Stimulated activated CD8-positive, alpha-beta memory T cell treated with anti-CD3 and anti-CD28 coated beads, Interleukin-4, amount 100 ng/mL, for 1 hour (primary cell): ENCODE data around the gene INA.

Source experiments
- DNase-seq, 2 donors: peaks; one replicate each; pipeline ENCODE4 v3.0.0-alpha.2; 2020; ENCODE audit warnings: low read depth in 2 of 2, low spot score in 1 of 2

INA gene

DNA sequence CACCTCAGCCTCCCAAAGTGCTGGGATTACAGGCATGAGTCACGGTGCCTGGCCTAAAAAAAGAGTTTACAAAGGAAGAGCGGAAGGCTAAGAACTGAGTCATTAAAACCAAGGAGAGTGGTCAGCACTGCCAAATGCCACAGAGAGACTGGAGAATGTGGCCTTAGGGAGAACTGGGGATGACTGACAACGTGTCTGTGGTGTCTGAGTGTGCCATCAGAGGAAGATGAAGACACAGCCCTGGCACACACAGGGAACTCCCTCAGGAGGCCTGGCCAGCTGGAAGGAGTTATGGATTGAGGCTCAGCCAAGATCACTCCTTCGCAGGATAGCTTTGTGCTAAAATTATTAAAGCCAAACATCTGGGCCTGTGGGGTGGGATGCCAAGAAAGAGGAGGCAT is 3.9 kb upstream of the INA start:
- no peak for DNase-seq

GRCh38 chr10:103276251-103276895 is 565 bp upstream of the INA start:
- DNase-seq, result no peak

DNA sequence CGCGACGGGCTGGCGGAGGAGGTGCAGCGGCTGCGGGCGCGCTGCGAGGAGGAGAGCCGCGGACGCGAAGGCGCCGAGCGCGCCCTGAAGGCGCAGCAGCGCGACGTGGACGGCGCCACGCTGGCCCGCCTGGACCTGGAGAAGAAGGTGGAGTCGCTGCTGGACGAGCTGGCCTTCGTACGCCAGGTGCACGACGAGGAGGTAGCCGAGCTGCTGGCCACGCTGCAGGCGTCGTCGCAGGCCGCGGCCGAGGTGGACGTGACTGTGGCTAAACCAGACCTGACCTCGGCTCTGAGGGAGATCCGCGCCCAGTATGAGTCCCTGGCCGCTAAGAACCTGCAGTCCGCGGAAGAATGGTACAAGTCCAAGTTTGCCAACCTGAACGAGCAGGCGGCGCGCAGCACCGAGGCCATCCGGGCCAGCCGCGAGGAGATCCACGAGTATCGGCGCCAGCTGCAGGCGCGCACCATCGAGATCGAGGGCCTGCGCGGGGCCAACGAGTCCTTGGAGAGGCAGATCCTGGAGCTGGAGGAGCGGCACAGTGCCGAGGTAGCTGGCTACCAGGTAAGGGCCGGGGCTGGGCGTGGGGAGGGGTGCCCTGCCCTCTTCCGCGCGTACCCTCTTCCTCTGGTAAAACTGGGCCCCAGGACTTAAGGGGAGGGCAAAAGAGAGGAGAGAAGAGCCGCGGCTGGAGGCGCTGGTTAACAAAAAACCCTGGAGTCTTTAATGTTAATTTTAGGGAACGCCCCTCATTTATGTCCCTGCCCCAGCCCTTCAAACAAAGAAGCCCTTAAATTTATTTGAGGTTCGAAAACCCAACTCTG is 987 bp downstream of the INA start:
- DNase-seq, result no peak

DNA sequence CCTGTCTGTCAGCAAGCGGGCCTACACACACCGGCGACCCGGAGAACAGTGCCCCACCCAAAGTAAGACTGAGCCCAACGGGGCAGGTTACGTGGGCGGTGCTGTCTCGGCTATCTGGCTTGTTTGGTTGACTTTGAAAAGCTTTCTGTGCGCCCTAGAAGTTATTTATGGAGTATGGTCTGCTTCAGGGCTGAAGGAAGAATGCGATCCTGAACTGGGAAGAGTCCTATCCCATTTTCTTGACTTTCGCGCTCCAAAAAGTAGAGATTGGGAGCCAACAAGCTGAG is 1.5 kb downstream of the INA start:
- DNase-seq, result no peak

DNA sequence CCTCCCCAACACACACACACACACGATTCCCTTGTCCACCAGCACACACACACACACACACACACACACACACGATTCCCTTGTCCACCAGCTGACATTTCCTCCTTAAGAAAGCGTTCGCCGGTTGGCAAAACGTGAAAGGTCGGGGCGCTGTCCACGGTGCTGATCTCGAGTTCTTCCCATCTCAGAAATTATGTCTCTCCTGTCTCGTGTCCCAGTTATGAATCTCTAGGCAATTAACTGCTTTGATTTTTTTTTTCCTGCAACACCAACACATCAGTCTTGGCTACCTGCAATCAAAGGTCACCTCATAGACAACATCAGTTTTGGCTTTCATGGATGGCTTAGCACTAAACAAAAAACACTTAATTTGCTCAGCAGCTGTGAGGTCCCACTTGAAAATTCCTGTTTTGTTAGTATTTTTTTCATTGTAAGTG is 1.9 kb downstream of the INA start:
- DNase-seq, result peak in 1 of 2 donors; percentile 10

DNA sequence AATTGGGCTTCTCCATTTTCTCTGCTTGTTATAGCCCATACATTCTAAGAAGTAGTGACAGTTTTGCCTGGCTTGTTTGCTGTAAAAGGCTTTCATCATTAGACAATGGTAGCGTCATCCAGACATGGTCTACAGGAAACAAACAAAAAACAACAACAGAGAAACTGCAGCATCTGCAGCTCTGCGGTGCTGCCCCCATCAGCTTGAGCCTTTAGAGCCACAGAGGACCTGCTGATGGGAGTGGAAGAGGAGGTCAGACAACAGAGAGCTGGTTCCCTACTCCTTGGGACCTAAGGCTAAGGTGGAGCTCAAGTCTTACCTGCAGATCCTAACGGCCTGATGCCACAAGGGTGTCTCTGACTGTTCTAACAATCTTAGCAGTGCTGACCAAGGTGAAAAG is 3.1 kb downstream of the INA start:
- DNase-seq, result no peak

GRCh38 chr10:103280506-103280905 is 3.6 kb downstream of the INA start:
- DNase-seq, result no peak

GRCh38 chr10:103281753-103282152 is 4.8 kb downstream of the INA start:
- no peak for DNase-seq

- no peak for DNase-seq
Measured at GRCh38 chr10:103282961-103283360, 6.0 kb downstream of the INA start.

DNA sequence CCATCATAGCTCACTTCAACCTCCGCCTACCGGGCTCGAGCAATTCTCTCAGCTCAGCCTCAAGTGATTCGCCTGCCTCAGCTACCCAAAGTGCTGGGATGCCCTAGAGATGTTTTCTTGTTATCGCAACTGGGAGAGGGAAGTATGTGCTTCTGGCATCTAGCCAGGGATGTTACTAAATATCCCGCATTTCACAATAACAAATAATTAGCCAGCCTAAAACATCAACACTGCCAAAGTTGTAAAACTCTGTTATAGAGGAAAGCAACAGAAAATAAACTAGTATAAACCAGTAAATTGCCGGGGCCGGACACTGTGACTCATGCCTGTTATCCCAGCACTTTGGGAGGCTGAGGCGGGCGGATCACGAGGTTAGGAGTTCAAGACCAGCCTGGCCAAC is 7.2 kb downstream of the INA start:
- DNase-seq, result no peak

DNA sequence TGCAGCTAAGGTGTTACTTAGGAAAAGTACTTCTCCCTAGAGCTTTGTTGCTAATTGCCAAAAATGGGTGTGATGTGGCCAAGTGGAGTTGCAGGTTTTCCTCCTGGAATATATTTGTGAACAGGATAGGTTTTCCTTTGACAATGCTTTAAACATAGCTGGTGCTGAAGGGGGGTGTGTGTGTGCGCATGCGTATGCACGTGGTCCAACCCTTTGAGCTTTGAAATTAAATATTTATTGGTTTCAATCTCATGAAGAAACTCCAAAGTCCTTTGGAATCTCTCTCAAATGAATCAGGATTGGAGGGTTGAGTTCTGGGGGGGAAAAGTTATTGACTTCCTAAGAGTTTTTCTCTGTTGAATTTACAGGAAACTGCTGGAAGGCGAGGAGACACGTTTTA is 11.1 kb downstream of the INA start:
- no peak for DNase-seq

DNA sequence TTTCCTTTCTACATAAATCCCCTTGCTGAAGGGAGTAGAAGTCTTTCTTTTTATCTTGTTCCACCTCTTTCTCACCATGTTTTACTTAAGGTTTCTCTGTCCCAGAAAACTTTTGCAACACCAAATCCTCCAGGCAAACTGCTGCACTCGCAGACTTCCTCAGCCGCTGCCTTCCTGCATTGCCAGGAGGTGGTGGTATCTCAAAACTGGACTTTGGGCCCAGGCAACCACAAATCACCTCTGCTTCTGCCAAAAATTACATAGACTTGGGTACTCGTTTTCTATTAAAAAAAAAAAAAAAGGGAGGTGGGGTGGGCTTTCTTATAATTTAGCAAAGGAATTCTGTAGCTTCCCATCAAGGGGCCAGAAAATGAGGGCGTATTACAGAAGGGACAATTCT is 14.7 kb downstream of the INA start:
- no peak for DNase-seq

GRCh38 chr10:103295374-103296015 is 18.6 kb downstream of the INA start:
- no peak for DNase-seq

DNA sequence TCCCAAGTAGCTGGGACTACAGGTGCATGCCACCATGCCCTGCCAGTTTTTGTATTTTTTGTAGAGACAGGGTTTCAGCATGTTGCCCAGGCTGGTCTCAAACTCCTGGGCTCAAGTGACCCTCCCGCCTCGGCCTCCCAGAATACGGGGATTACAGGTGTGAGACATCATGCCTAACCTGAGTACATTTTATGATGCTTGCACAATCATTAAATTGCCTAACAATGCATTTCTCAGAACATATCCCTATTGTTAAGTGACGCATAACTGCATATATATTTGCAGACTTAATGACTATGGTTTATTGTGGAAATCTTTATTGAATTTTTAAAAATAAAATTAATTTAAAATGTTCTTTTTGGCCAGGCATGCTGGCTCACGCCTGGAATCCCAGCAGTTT is 30.7 kb downstream of the INA start:
- DNase-seq, result no peak

GRCh38 chr10:103310197-103310596 is 33.3 kb downstream of the INA start:
- no peak for DNase-seq

- DNase-seq, result no peak
Measured at GRCh38 chr10:103316087-103316486, 39.1 kb downstream of the INA start.

GRCh38 chr10:103327906-103328305 is 51.0 kb downstream of the INA start:
- no peak for DNase-seq

GRCh38 chr10:103333934-103334520 is 57.1 kb downstream of the INA start:
- DNase-seq, result no peak

GRCh38 chr10:103334567-103334966 is 57.6 kb downstream of the INA start:
- DNase-seq, result no peak

- no peak for DNase-seq
Measured at GRCh38 chr10:103336370-103336769, 59.4 kb downstream of the INA start.
